GM13976 (cell line): ENCODE data around the gene ZNF732.
A peak's percentile ranks its signal among the peaks of the same experiment; 100 is the strongest.

ENCODE experiments used
- DNase-seq: peaks from one replicate; pipeline ENCODE4 v3.0.0; 2012; ENCODE audit warnings: low spot score
- in situ Hi-C: fragments of 300-500 bp; cut with MboI; formaldehyde crosslinking; loops from one replicate; pipeline ENCODE4 v1.12.0; 2022; ENCODE audit warnings: low sequenced_read_pairs, mixed read lengths, inconsistent platforms; ENCODE audit not compliant: unreplicated experiment
- TF ChIP-seq, protein P1 (sequence below): IDR thresholded peaks from 2 replicates; pipeline ENCODE4 v1.5.1; 2012; ENCODE audit warnings: borderline replicate concordance, mild to moderate bottlenecking; ENCODE audit not compliant: insufficient read depth; ENCODE audit errors: extremely low read depth, missing control alignments, control extremely low read depth

ZNF732 gene

DNA sequence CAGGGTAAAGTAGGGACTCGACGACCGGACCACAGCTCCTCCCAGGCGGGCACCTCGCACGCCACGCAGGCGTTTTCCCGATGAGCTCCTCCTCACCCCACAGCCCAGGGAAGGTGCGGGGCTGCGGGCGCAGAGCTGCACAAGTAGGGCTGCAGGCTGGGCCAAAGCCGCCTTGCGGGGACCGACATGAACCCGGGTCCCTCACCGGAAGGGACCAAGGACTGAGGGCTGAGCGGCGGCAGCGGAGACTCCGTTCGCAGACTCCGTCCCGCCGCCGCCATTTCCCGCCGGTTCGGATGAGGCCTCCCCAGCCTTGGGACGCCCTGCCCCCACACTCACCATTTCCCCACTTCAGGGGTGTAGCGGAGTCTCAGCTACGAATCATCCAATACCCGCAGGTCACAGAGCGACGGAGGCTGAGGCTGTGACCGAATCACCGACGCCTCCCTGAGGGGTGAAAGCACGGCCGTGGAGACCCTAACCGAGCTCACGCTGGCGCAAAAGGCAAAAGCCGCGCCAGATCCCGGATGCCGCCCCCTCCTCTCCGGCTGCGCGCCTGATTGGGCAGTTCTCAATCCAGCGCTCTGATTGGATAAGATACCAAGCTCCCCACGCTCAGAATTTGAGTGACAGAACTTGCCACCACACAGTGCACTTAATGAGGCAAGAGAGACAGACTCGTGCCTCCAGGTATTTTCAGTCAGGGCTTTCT is at the start of gene ZNF732:
ZNF732 (minus strand) TSS at position 506 of the 712 bp plus-strand sequence; CDS start at position 342, 164 bp downstream.
- in situ Hi-C loops, result no loop called here
- TF ChIP-seq, protein P1, sequence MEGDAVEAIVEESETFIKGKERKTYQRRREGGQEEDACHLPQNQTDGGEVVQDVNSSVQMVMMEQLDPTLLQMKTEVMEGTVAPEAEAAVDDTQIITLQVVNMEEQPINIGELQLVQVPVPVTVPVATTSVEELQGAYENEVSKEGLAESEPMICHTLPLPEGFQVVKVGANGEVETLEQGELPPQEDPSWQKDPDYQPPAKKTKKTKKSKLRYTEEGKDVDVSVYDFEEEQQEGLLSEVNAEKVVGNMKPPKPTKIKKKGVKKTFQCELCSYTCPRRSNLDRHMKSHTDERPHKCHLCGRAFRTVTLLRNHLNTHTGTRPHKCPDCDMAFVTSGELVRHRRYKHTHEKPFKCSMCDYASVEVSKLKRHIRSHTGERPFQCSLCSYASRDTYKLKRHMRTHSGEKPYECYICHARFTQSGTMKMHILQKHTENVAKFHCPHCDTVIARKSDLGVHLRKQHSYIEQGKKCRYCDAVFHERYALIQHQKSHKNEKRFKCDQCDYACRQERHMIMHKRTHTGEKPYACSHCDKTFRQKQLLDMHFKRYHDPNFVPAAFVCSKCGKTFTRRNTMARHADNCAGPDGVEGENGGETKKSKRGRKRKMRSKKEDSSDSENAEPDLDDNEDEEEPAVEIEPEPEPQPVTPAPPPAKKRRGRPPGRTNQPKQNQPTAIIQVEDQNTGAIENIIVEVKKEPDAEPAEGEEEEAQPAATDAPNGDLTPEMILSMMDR, result no peak
- no peak for DNase-seq

DNA sequence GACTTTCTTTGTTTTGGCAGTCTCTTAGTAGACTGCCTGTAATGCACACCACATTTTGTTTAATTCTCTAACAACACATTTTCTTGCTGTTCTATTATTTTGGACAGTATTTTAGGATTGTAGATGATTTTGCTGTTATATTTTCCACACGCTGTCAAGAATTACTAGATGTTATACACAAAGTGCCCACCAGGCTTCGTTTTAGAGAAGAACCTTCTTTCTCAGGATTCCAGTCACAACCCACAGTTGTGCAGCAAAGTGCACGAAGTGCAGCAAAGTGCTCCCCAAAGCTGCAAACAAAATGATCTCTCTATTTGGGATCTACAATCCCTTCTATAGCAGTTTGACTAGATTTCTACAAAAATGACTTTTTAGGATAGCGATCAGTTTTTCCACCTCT is 34.7 kb upstream of the ZNF732 start:
- TF ChIP-seq, protein P1, result no peak
- in situ Hi-C loops, result no loop called here
- DNase-seq, result no peak

DNA sequence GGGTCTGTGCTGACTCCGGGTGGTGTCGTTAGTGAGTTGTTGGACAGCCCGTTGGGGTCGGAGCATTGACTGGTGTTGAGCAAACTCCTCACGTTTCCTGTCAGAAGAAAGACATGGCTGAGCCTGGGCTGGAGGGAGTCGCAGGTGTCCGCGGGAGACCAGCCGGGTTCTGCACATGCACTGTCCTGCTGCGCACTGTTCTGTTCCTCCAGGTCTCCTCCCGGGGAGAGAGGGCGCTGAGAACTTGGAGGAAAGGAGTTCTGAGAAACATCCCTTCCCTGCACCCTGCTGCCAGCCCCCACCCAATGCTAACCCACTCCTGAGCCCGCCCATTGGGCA is 33.5 kb upstream of the ZNF732 start:
- in situ Hi-C loops, result no loop called here
- TF ChIP-seq, protein P1, result no peak
- DNase-seq, result no peak

DNA sequence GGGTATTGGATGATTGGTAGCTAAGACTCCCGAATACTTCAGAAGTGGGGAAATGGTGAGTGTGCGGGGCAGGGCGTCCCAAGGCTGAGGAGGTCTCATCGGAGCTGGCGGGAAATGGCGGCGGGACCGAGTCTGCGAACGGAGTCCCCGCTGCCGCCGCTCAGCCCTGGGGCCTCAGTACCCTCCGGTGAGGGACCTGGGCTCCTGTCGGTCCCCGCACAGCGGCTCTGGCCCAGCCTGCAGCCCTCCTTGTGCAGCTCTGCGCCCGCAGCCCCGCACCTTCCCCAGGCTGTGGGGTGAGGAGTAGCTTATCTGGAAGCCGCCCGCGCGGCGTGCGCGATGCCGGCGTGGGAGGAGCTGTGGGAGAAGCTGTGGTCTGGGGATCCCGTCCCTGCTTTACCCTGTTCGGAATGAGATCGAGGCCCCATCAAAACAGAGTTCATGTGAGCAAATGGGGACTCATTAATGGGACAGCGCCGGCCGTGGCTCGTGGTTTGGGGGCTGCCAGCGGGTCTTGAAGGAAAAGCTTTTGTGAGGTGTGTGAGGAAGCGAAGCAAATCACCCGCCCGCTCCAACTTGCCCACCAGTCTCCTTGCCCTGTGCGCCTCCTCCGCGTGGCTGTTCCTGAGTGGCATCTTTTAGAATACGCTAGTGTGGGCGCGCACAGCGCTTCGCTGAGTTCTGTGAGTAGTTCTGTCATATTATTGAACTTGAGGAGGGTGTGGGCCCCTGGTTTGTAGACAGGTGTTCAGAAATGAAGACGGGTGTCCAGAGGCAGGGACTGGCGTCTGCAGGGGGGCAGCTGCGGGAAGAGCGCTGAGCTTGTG is 32.9 kb upstream of the ZNF732 start:
- TF ChIP-seq, protein P1, result no peak
- in situ Hi-C loops, result no loop called here

DNA sequence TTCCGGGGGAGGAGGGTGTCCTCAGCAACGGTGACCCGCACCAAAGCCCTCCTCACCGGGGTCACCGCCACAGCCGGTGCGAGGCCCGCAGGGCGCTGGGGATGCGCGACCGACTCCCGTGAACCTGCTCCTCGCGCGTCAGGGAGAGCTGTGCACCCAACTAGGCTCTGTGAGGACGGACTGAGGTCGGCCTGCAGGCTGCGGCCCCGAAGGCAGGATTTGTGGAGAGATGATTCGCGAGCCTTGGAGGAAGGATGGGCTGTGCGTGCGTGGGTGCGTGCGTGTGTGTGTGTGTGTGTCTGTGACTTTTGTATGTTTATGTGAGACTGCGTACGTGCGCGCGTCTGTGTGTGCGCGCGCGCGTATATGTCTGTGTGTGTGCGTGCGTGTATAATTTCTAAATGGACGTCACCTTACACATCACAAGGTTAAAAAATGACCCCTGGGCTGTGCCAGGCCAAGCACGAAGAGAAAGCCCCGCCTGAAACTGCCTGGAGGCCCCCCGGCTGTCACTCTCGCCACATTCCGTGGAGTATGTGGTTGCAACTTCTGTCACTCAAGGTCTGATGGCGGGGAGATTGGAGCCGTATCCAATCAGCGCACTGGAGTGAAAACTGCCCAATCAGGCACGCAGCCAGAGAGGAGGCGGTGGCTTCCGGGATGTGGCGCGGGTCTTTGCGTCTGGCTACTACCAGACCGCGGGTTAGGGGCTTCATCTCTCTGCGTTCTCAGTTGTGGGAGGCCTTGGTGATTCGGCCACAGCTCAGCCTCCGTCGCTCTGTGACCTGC is 32.1 kb upstream of the ZNF732 start, which contains the start of gene ZNF141:
ZNF141 (plus strand) TSS at position 672 of the 789 bp plus-strand sequence. CDS start 170 bp downstream, outside the sequence.
- DNase-seq, result peak; percentile 98
- in situ Hi-C loops, result no loop called here
- TF ChIP-seq, protein P1, result no peak

More for the DNA sequence above, 32.9 kb upstream of the ZNF732 start:
- DNase-seq, result no peak

DNA sequence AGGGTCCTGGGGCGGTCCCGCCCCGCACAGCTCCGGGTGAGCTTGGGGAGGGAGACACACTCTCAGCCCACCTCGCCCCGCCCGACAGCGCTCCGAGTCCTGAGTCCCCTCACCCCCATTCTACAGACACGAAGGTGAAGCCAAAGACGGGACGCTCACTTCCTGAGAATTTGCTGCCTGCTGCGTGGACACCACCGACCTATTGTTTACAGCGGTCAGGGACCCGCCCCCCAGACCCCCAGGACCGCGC is 31.5 kb upstream of the ZNF732 start:
- TF ChIP-seq, protein P1, result no peak
- DNase-seq, result no peak
- in situ Hi-C loops, result no loop called here
